K562 (cell line): ENCODE results near the gene MMP24. TPM values are rescaled to one million over a fixed set of nuclear protein-coding genes. Genes with fewer than 3 reads are reported as not detected.

Source experiments
- ATAC-seq: fragments of 200-7000 bp; cut with Tn5 transposase; 3 replicates; pipeline ENCODE4 v1.9.1; 2020; ENCODE audit warnings: moderate library complexity
- BruUV-seq: library from RNA; stranded (reverse); fragments of 400-500 nt; replicated peaks from 2 replicates; lab custom pipeline; 2021; lab: Mats Ljungman, UMichigan
- CTCF ChIA-PET: fragments of 300-600 bp; formaldehyde crosslinking; extraction: SDS; loops from one replicate; lab custom pipeline; 2021; ENCODE audit warnings: low intra/inter-chr PET ratio; lab: Yijun Ruan, JAX
- POLR2A ChIA-PET: fragments of 300-600, 350-650 bp; sonication (Branson Sonifier 250); formaldehyde crosslinking; extraction: SDS; loops from one replicate; lab custom pipeline; 2021; ENCODE audit warnings: antibody characterized with exemption, inconsistent platforms; lab: Yijun Ruan, JAX
- DNase-seq, 4 experiments: peaks; one replicate each; pipeline versions ENCODE4 v3.0.0 to v3.0.0-alpha.2; 2011 to 2018; ENCODE audit warnings: low spot score in 3 of 4, mixed read lengths in 3 of 4; ENCODE audit errors: extremely low read depth in 1 of 4
- FAIRE-seq: peaks from 2 replicates; lab custom pipeline; 2011; peaks lifted over from hg19 to GRCh38; lab: Jason Lieb, UNC
- H2AFZ ChIP-seq: 2 replicates; pipeline ENCODE4 v1.6.0; 2011; ENCODE audit warnings: low read depth, low read length, control low read depth, inconsistent platforms
- H3K27ac ChIP-seq: fragments of 200-600 bp; 3 replicates; pipeline ENCODE4 v1.8.0; 2011; ENCODE audit warnings: low read depth, mild to moderate bottlenecking, control low read depth, inconsistent platforms, low read length, moderate library complexity, mixed read lengths; ENCODE audit errors: extremely low read depth
- H3K27me3 ChIP-seq, 2 experiments: fragments of 300-600 bp in 1 of 2; 2 replicates in 1 of 2; 3 replicates in 1 of 2; pipeline versions ENCODE4 v1.6.0 to v1.8.0; 2011; ENCODE audit warnings: inconsistent platforms in 2 of 2, low read length in 2 of 2, mild to moderate bottlenecking in 1 of 2, mixed read lengths in 1 of 2, moderate library complexity in 1 of 2; ENCODE audit not compliant: control insufficient read depth in 2 of 2, insufficient read depth in 2 of 2
- H3K36me3 ChIP-seq: fragments of 300-600 bp; 3 replicates; pipeline ENCODE4 v1.8.0; 2011; ENCODE audit warnings: mild to moderate bottlenecking, low read length, inconsistent platforms; ENCODE audit not compliant: control insufficient read depth, insufficient read depth
- H3K4me1 ChIP-seq, 2 experiments: fragments of 200-600 bp in 1 of 2; replicated peaks in 1 of 2; 2 replicates in 1 of 2; 3 replicates in 1 of 2; pipeline versions ENCODE4 v1.5.1 to v1.8.0; 2011; ENCODE audit warnings: inconsistent platforms in 2 of 2, low read length in 2 of 2, mild to moderate bottlenecking in 1 of 2, mixed read lengths in 1 of 2, moderate library complexity in 1 of 2; ENCODE audit not compliant: control insufficient read depth in 2 of 2, insufficient read depth in 2 of 2
- H3K4me2 ChIP-seq: 2 replicates; pipeline ENCODE4 v1.6.1; 2011; ENCODE audit warnings: low read length, control low read depth, inconsistent platforms, mixed read lengths; ENCODE audit not compliant: insufficient read depth
- H3K4me3 ChIP-seq: fragments of 200-600 bp; sonication (generic), shearing (Covaris generic); 2 replicates; pipeline ENCODE4 v1.5.1; 2016; ENCODE audit warnings: control low read depth, inconsistent platforms
- H3K79me2 ChIP-seq: fragments of 200-600 bp; 3 replicates; pipeline ENCODE4 v1.8.0; 2011; ENCODE audit warnings: low read length, inconsistent platforms; ENCODE audit not compliant: control insufficient read depth, insufficient read depth
- H3K9ac ChIP-seq, 2 experiments: 2 replicates each; pipeline versions ENCODE4 v1.6.0 to v1.6.1; 2011; ENCODE audit warnings: low read depth in 2 of 2, low read length in 2 of 2, control low read depth in 1 of 2, inconsistent platforms in 1 of 2, mild to moderate bottlenecking in 1 of 2, mixed read lengths in 1 of 2; ENCODE audit not compliant: insufficient read depth in 1 of 2
- H3K9me1 ChIP-seq: one replicate; pipeline ENCODE4 v1.6.0; 2011; ENCODE audit warnings: inconsistent platforms, mild to moderate bottlenecking, low read length, moderate library complexity; ENCODE audit not compliant: control insufficient read depth, insufficient read depth
- H3K9me3 ChIP-seq: replicated peaks from 2 replicates; pipeline ENCODE4 v1.5.1; 2011; ENCODE audit warnings: low read depth, low read length, inconsistent platforms; ENCODE audit not compliant: control insufficient read depth, insufficient read depth
- H4K20me1 ChIP-seq: replicated peaks from 2 replicates; pipeline ENCODE4 v1.6.1; 2011; ENCODE audit warnings: low read length, inconsistent platforms, mixed read lengths; ENCODE audit not compliant: control insufficient read depth, insufficient read depth
- ATF1 ChIP-seq, 2 experiments: fragments of 450-650 bp in 1 of 2; IDR thresholded peaks; 2 replicates each; pipeline ENCODE4 v1.6.1; 2016; ENCODE audit warnings: missing compliant biosample characterization in 1 of 2, missing genetic modification characterization in 1 of 2
- EZH2 ChIP-seq: IDR thresholded peaks from 2 replicates; pipeline ENCODE4 v1.6.1; 2012; ENCODE audit warnings: low read depth, mild to moderate bottlenecking, inconsistent platforms, low read length, borderline replicate concordance
- FOXK2 ChIP-seq, 2 experiments: fragments of 450-650 bp; IDR thresholded peaks in 1 of 2; conservative IDR thresholded peaks in 1 of 2; 2 replicates each; pipeline ENCODE4 v1.6.1; 2016; ENCODE audit warnings: low read depth in 2 of 2, mild to moderate bottlenecking in 1 of 2
- MEF2A ChIP-seq: IDR thresholded peaks from 2 replicates; pipeline ENCODE4 v1.6.1; 2011; ENCODE audit warnings: low read depth, mild to moderate bottlenecking, low read length, moderate library complexity; ENCODE audit not compliant: control insufficient read depth
- MTA1 ChIP-seq: fragments of 450-650 bp; IDR thresholded peaks from 2 replicates; pipeline ENCODE4 v1.6.1; 2017; ENCODE audit warnings: borderline replicate concordance
- MYBL2 ChIP-seq, 2 experiments: fragments of 450-650 bp in 1 of 2; sonication (generic) in 1 of 2; formaldehyde crosslinking in 1 of 2; IDR thresholded peaks; 2 replicates each; pipeline versions ENCODE4 v1.6.1 to v1.8.1; 2017 to 2022; ENCODE audit warnings: borderline replicate concordance in 1 of 2, inconsistent platforms in 1 of 2, low read depth in 1 of 2, mild to moderate bottlenecking in 1 of 2, missing genetic modification reagents in 1 of 2, moderate library complexity in 1 of 2
- RHOXF2B ChIP-seq: fragments of 250-450 bp; sonication (Bioruptor Pico); conservative IDR thresholded peaks from 2 replicates; pipeline ENCODE4 v1.5.1; 2021
- ZNF707 ChIP-seq: fragments of 250-450 bp; sonication (Bioruptor Pico); conservative IDR thresholded peaks from 2 replicates; pipeline ENCODE4 v1.8.0; 2022; ENCODE audit warnings: inconsistent platforms, mild to moderate bottlenecking, moderate library complexity
- WGBS: fragments of 100-300 bp; shearing (Covaris generic); methylation state at CpG from one replicate; pipeline ENCODE4 v1.1.6; 2016; ENCODE audit warnings: low coverage, mixed read lengths; ENCODE audit not compliant: insufficient coverage; ENCODE audit errors: missing lambda C conversion rate; 5-methylcytosine and 5-hydroxymethylcytosine counted together
- in situ Hi-C: fragments of 300-500 bp; cut with MboI; formaldehyde crosslinking; loops from 4 replicates; pipeline ENCODE4 v1.15.0; 2018; ENCODE audit warnings: inconsistent platforms, mixed read lengths
- intact Hi-C: fragments of 100-400 bp; cut with micrococcal nuclease; formaldehyde crosslinking; loops from 2 replicates; pipeline ENCODE4 v1.14.2; 2022
- polyA plus RNA-seq, 8 experiments: library from polyadenylated mRNA; depleted of rRNA in 4 of 8; stranded (reverse) in 5 of 8; unstranded in 3 of 8; fragments of >200 nt; fragmentation: Nextera tagmentation in 2 of 8; fragmentation: Illumina TruSeq in 1 of 8; extraction: Ambion mirVana in 2 of 8; extraction: Trizol in 1 of 8; gene quantifications; 2 replicates each; pipeline versions ENCODE4 v1.2.1 to v1.2.3, GENCODE V29; 2011 to 2014; ENCODE audit warnings: inconsistent platforms in 1 of 8, missing spikeins in 1 of 8
- total RNA-seq, 7 experiments: library from RNA; depleted of rRNA in 6 of 7; stranded (reverse); fragments of >200 nt in 6 of 7; fragmentation: Illumina TruSeq in 2 of 7; extraction: Trizol in 2 of 7; gene quantifications; 2 replicates each; pipeline versions ENCODE4 v1.2.1 to v1.2.3, GENCODE V29; 2011 to 2021; ENCODE audit warnings: low replicate concordance in 1 of 7
- TF ChIP-seq, protein P1 (sequence below): sonication (generic); formaldehyde crosslinking; IDR thresholded peaks from 2 replicates; pipeline ENCODE4 v1.8.0; 2022; ENCODE audit warnings: mild to moderate bottlenecking, missing genetic modification reagents
- TF ChIP-seq, protein P2 (sequence below): sonication (generic); formaldehyde crosslinking; IDR thresholded peaks from 2 replicates; pipeline ENCODE4 v1.9.0; 2022; ENCODE audit warnings: mild to moderate bottlenecking, missing genetic modification reagents

MMP24 gene
- total and polyA plus RNA-seq, 9 of the 15 experiments (the other 6 are each of a cell fraction or from before 2014, with no cell fraction given): 0.03 to 0.07 (median 0.03) TPM; not detected in 6

DNA sequence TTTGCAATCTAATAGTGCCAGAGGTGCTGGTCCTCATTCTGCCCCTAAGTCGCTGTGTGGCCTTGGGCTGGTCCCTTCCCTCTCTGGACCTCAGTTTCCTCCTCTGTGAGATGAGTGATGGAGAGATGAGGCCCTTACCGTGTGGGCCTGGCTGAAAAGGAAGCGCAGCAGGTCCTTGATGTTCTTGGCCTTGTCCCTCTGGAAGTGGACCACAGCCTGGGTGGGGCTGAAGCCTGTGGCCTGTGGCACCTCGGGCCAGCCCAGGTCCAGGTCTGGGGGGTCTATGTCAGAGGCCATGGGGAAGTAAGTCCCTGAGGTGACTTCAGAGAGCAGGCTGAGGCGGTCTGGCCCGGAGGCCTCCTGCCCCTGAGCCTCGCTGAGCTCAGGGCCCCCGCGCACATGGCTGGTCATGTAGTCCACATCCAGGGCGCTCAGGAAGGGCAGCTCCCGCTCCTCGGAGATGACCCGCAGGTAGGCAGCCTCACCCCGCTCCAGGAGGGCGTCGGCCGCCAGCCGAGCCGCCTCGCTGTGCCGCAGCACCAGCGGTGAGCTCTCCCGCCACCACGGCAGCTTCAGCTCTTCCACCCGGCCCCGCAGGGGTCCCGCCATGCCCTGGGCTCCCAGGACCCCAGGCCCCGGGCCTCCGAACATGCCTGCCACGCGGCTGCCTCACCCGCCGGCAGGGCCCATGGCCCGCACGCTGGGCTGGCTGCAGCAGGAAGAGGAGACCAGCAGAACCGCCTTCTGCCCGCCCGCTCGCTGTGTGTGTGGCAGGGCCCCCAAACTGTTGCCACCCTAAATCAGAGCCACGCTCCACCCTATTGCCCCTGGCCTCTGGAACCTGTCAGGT lies 65.4 kb downstream of the MMP24 start, which contains the start of gene FAM83C (continued):
- TF ChIP-seq MYBL2 (IDR thresholded peaks at IDR 0.05; ENCODE audit: low read depth): no peak
- TF ChIP-seq MYBL2 (CRISPR knock-in tag; IDR thresholded peaks at IDR 0.05; ENCODE audit: borderline replicate concordance): no peak
- TF ChIP-seq, all 486 proteins: peak for 0

DNA sequence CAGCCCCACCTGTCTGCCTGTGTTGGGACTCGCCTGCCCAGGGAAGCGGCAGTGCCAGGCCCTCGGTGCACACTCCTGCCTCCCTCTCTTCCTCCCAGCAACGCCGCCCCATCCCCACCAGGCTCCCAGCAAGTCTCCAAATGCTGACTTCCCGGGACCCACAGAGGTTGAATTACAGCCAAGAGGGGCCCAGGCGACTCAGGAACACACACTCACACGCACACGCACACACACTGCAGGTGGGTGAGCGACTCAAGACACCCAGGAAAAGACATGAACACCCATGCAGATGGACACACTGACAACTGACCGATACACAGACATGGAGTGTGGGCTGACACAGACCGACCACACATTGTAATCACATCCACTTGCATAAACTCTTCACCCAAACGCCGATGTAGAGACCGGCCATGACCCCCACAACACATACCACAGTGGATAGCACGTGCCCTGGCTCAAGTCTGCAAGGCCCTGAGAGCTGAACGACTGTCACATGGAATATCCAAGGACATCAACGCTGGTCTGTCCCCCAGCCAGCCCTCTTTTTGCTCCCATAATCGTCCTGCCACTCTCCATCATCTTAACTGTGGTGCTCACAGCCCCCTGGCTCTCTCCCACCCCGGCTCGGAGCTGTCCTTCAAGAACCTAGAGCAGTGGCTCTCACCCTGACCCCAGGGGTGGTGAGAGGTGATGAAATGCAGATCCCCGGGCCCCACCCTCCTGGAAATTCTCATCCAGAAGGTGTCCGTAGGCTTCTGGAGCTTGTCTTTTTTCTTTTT lies 66.2 kb downstream of the MMP24 start:
- Histone ChIP-seq H3K9me3 (no peaks in the 10 kb centered on the region), H3K9ac (no peak overlapping the region), H3K4me2 (no peak overlapping the region), H3K27ac (no peak overlapping the region), H4K20me1 (no peaks in the 10 kb centered on the region), H3K79me2 (no peaks in the 10 kb centered on the region), H2AFZ (no peak overlapping the region), H3K4me1 (peaks cover 0 to 19% of the 10 kb centered on the region in 2 experiments; a peak in 3 of 5 replicates), H3K4me3 (no peak overlapping the region), H3K9me1 (no peaks in the 10 kb centered on the region), H3K27me3 (peaks cover 31 to 60% of the 10 kb centered on the region in 2 experiments), H3K36me3 (no peaks in the 10 kb centered on the region)
- in situ Hi-C loops (no loop called here), intact Hi-C loops (no loop called here)
- ChIA-PET CTCF (no interaction called here), POLR2A (interaction anchor here (0.9 to 1.1 kb wide), 2 partner anchors 11 to 164 kb away, joined by 4 to 6 read pairs; no protein-coding TSS in a partner anchor)
- ATAC-seq: no peak
- BruUV-seq: no TSS peak
- peak; percentile 37 for FAIRE-seq
- no peak for DNase-seq
- 22% methylated on average over 23 of the region's 23 CpGs for WGBS
- TF ChIP-seq MTA1 (no peak), FOXK2 (conservative IDR thresholded peaks at IDR 0.05 in 1 of 2, IDR thresholded peaks at IDR 0.05 in 1 of 2; ENCODE audit: low read depth in 2 of 2) (no peak), ATF1 (CRISPR knock-in tag; IDR thresholded peaks at IDR 0.05) (no peak), ATF1 (tag; IDR thresholded peaks at IDR 0.05) (no peak), EZH2 (no peak), ZNF707 (CRISPR knock-in tag) (no peak), RHOXF2B (no peak), MEF2A (no peak)
- TF ChIP-seq, protein P1, sequence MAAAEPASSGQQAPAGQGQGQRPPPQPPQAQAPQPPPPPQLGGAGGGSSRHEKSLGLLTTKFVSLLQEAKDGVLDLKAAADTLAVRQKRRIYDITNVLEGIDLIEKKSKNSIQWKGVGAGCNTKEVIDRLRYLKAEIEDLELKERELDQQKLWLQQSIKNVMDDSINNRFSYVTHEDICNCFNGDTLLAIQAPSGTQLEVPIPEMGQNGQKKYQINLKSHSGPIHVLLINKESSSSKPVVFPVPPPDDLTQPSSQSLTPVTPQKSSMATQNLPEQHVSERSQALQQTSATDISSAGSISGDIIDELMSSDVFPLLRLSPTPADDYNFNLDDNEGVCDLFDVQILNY (CRISPR knock-in tag): no peak
- TF ChIP-seq, protein P2, sequence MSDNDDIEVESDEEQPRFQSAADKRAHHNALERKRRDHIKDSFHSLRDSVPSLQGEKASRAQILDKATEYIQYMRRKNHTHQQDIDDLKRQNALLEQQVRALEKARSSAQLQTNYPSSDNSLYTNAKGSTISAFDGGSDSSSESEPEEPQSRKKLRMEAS (CRISPR knock-in tag): no peak
